Measurements from ENCODE around the gene FAM83B.

DNA sequence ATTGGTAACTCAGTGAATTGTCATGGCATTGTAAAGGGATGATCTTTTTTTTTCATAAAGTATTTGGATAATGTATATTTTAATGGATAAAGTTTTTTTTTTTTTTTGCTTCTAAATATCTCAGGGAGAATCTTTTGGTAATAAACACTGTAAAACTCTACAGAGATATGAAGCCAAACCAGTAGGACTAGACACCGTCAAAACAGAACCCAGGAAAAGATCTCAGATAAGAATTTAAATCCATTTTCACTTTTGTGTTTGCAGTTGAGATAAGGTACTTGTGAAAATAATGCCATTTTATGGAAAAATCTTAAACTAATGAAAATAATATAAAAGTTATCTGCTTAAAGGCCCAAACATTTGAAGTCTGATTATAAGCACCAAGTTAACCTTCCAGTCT, 27.0 kb downstream of the FAM83B start:
- TF ChIP-seq FOXK1 (CRISPR knock-in tag; IDR thresholded peaks at IDR 0.05) (no peak), GABPB1 (CRISPR knock-in tag; IDR thresholded peaks at IDR 0.05) (no peak), ATF1 (CRISPR knock-in tag; IDR thresholded peaks at IDR 0.05) (no peak), CREB1 (CRISPR knock-in tag; IDR thresholded peaks at IDR 0.05) (no peak), GRHL2 (CRISPR knock-in tag; IDR thresholded peaks at IDR 0.05; ENCODE audit: insufficient replicate concordance, severe bottlenecking) (no peak)
- TF ChIP-seq, protein P1, sequence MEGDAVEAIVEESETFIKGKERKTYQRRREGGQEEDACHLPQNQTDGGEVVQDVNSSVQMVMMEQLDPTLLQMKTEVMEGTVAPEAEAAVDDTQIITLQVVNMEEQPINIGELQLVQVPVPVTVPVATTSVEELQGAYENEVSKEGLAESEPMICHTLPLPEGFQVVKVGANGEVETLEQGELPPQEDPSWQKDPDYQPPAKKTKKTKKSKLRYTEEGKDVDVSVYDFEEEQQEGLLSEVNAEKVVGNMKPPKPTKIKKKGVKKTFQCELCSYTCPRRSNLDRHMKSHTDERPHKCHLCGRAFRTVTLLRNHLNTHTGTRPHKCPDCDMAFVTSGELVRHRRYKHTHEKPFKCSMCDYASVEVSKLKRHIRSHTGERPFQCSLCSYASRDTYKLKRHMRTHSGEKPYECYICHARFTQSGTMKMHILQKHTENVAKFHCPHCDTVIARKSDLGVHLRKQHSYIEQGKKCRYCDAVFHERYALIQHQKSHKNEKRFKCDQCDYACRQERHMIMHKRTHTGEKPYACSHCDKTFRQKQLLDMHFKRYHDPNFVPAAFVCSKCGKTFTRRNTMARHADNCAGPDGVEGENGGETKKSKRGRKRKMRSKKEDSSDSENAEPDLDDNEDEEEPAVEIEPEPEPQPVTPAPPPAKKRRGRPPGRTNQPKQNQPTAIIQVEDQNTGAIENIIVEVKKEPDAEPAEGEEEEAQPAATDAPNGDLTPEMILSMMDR (IDR thresholded peaks at IDR 0.05): no peak
- TF ChIP-seq, protein P2, sequence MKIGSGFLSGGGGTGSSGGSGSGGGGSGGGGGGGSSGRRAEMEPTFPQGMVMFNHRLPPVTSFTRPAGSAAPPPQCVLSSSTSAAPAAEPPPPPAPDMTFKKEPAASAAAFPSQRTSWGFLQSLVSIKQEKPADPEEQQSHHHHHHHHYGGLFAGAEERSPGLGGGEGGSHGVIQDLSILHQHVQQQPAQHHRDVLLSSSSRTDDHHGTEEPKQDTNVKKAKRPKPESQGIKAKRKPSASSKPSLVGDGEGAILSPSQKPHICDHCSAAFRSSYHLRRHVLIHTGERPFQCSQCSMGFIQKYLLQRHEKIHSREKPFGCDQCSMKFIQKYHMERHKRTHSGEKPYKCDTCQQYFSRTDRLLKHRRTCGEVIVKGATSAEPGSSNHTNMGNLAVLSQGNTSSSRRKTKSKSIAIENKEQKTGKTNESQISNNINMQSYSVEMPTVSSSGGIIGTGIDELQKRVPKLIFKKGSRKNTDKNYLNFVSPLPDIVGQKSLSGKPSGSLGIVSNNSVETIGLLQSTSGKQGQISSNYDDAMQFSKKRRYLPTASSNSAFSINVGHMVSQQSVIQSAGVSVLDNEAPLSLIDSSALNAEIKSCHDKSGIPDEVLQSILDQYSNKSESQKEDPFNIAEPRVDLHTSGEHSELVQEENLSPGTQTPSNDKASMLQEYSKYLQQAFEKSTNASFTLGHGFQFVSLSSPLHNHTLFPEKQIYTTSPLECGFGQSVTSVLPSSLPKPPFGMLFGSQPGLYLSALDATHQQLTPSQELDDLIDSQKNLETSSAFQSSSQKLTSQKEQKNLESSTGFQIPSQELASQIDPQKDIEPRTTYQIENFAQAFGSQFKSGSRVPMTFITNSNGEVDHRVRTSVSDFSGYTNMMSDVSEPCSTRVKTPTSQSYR (CRISPR knock-in tag; IDR thresholded peaks at IDR 0.05): no peak
- TF ChIP-seq, protein P3, sequence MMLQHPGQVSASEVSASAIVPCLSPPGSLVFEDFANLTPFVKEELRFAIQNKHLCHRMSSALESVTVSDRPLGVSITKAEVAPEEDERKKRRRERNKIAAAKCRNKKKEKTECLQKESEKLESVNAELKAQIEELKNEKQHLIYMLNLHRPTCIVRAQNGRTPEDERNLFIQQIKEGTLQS (CRISPR knock-in tag; conservative IDR thresholded peaks at IDR 0.05): no peak
- TF ChIP-seq, protein P4, sequence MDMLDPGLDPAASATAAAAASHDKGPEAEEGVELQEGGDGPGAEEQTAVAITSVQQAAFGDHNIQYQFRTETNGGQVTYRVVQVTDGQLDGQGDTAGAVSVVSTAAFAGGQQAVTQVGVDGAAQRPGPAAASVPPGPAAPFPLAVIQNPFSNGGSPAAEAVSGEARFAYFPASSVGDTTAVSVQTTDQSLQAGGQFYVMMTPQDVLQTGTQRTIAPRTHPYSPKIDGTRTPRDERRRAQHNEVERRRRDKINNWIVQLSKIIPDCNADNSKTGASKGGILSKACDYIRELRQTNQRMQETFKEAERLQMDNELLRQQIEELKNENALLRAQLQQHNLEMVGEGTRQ (CRISPR knock-in tag; IDR thresholded peaks at IDR 0.05): no peak
